ENCODE measurements around the gene OR4K2.
"Not testable (repeated sequence)": the region's sequence is repeated elsewhere in the genome, so short reads cannot be mapped to it uniquely, and the experiment has no call there.

Gene OR4K2, protein sequence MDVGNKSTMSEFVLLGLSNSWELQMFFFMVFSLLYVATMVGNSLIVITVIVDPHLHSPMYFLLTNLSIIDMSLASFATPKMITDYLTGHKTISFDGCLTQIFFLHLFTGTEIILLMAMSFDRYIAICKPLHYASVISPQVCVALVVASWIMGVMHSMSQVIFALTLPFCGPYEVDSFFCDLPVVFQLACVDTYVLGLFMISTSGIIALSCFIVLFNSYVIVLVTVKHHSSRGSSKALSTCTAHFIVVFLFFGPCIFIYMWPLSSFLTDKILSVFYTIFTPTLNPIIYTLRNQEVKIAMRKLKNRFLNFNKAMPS

DNA sequence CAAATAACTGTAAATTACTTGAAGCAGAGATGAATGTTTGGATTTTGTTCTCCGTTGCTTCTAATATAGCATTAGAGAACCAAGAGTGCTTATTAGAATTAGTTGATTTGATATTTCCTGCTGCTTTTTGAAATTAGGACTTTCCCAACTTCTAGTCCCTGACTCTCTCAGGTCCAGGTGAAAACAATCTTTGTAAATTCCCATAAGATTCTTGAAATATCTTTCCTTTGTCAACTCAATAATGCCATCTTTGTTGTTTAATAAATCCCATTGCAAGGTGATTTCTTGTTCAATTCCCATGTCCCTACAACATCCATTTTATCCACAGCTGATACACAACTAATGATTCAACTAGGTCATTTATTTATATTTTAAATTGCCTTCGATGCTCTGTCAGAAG is at the start of gene OR4K2:
Gene OR4K2, plus strand, starts transcription at position 301 of the 400 bp plus-strand sequence. CDS start 1,126 bp downstream, outside the sequence.
- DNase-seq (ENCODE audit: low read depth in 2 of 2), result no peak

DNA sequence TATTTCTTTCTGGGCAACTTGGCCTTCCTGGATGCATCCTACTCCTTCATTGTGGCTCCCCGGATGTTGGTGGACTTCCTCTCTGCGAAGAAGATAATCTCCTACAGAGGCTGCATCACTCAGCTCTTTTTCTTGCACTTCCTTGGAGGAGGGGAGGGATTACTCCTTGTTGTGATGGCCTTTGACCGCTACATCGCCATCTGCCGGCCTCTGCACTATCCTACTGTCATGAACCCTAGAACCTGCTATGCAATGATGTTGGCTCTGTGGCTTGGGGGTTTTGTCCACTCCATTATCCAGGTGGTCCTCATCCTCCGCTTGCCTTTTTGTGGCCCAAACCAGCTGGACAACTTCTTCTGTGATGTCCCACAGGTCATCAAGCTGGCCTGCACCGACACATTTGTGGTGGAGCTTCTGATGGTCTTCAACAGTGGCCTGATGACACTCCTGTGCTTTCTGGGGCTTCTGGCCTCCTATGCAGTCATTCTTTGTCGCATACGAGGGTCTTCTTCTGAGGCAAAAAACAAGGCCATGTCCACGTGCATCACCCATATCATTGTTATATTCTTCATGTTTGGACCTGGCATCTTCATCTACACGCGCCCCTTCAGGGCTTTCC is 47.2 kb upstream of the OR4K2 start:
- not testable (repeated sequence) for DNase-seq (ENCODE audit: low read depth in 2 of 2)

DNA sequence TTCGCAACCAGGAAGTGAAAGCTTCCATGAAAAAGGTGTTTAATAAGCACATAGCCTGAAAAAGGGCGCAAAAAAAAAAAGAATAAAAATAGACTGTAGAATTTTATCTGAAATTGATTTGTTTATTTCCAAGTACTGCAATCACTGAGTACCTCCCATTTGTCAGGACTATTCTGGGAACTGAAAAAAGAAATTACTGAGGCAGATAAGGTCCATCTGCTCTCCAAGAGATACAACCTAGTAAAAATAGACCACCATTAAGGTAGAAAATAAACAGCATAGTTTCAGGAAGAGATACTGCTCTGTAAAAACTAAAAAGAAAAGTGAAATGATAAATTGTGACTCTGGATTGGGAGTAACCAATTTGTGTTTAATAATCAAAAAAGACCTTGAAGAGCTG is 46.6 kb upstream of the OR4K2 start:
- no peak for DNase-seq (ENCODE audit: low read depth in 2 of 2)

DNA sequence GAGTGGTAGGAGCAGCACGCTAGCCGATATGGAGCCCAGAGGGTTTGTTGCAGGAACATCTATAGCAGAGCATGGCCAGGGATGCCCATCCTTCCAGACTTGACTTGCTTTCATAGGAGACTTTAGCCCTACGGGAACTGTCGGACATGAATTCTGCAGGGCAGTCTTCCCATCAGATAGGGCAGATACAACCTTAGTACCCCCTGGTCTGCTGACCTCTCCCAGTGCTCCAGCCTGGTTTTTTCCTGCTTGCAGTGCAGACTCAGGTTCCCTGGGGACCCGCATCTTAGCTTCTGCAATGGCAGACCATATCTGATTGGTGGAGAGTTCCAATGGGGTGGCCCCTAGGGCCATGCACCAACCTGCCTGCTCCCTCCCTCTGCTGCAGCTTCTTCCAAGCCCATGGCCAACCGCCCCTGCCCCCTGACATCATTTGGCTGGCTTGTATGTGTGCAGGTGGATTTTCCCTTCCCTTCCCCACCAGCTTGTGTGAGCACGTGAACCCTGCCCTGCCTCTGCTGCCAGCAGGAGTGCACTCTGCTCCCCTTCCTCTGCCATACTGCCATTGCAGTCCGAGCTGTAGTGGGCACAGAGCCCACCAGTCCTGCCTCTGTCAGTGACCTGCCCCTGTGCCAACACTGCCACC is 40.6 kb upstream of the OR4K2 start:
- not testable (repeated sequence) for DNase-seq (ENCODE audit: low read depth in 2 of 2)

DNA sequence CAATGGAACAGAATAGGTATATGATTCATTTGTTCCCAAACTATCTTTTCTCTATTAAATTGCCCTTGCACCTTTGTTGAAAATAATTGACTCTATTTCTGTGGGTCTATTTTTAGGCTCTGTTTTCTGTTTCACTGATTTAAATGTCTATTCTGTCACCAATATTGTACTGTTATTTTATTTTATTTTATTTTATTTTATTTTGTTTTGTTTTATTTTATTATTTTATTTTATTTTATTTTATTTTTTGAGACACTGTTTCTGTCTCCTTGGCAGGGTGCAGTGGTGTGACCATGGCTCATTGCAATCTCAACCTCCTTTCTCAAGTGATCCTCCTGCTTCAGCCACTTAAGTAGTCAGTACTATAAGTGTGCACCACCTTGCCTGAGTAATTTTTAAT is 36.5 kb upstream of the OR4K2 start:
- no peak for DNase-seq (ENCODE audit: low read depth in 2 of 2)

DNA sequence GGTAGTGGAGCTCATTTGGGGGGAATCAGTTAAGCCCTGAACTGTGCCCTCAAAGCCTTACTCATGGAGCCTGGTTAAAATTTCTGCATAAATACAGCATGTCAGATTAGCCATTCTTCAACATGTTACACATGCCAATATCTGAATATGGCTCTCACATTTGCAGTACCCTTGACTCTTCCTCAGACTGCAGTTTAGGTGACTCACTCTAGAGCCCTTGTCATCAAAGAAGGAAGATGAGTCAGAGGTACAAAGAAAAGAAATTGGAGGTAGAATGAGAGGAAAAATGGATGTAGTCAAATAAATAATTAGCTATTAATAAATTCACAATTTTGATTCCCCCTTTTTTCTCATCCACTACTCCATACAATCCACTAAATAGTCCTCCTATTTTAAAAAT is 23.6 kb upstream of the OR4K2 start:
- no peak for DNase-seq (ENCODE audit: low read depth in 2 of 2)

DNA sequence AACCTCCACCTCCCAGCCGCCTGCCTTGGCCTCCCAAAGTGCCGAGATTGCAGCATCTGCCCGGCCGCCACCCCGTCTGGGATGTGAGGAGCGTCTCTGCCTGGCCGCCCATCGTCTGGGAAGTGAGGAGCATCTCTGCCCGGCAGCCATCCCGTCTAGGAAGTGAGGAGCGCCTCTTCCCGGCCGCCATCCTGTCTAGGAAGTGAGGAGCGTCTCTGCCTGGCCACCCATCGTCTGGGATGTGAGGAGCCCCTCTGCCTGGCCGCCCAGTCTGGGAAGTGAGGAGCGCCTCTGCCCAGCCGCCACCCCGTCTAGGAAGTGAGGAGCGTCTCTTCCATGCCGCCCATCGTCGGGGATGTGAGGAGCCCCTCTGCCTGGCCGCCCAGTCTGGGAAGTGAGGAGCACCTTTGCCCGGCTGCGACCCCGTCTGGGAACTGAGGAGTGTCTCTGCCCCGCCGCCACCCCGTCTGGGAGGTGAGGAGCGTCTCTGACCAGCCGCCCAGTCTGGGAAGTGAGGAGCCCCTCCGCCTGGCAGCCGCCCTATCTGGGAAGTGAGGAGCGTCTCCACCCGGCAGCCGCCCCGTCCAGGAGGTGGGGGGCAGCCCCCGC is 8.8 kb upstream of the OR4K2 start:
- DNase-seq (ENCODE audit: low read depth in 2 of 2), result not testable (repeated sequence)

DNA sequence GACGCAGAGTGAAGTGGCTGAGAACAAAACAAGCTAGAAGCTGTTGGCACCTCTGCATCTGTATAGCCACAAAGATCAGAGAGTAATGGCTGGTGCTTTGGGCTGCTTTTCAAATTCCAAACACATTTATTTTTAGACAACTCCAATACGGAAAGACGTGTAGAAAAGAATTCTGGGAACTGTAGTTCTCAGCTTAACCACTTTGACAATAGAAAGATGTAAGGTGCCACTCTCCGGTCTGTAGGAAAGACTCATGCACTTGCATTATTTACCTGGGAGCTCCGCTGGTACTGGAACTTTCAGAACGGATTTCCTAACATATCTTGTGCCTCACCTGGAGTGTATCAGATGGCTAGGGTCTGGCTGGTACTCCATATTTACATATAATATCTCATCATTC is 1.8 kb upstream of the OR4K2 start:
- DNase-seq (ENCODE audit: low read depth in 2 of 2), result no peak

DNA sequence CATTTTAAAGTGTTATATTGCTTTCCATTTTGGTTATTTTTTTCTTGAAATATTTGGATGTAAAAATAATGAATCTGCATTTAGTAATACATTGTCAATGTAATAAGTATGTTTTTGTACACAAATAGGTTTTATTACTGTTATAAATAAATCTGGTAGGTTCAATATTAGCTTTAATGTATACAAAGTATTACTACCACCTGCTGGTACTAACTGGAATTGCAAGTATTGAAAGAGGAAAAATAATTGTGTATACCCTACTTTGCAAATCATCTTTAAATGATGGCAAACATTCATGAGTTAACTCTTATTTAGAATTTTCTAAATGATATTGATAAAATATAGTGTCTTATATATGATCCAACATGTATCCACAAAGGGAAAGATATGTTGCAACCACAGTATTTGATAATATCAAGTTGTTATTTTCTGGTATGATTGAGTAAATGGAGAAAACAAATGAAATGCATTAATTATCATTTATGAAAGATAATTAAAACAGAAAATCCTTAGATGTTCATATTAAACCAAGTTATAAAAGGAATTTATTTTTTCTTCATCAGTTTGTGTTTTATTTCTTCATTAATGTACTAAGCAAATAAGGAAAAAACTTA is 3.2 kb downstream of the OR4K2 start:
- no peak for DNase-seq (ENCODE audit: low read depth in 2 of 2)

DNA sequence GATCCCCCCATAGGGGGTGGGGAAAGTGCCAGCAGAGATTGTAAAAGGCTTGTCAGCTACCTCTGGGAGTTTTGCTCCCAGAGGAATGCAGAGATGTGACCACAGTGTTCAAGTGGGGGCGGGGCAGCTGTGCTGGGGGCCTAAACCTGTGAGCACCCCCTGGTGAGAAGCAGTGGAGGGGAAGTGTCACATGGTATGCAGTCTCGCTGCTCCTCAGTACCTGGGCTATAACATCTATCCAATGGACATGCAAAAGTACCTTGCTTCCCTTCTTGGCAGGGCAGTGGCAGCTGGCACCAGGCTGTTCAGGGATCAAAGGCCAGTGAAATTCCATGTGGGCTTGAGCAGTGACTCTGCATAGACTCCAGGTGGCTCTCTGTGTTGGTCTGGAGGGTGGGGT is 20.3 kb downstream of the OR4K2 start:
- no peak for DNase-seq (ENCODE audit: low read depth in 2 of 2)

DNA sequence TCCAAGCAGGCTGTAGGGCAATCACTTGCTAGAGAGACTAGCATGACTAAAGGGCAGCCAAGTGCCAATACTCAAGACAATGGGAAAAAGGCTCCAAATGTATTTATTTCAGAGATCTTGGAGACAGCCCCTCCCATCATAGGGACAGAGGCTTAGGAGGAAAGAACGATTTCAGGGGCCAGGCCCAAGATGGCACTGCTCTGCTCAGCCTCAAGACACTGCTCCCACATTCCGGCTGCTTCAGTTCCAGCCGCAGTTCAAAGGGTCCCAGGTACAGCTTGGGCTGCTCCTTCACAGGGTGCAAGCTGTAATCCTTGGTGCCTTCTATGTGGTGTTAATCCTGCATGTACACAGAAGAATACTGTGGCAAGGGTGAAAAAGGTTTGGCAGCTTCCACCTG is 26.1 kb downstream of the OR4K2 start:
- DNase-seq (ENCODE audit: low read depth in 2 of 2), result no peak

DNA sequence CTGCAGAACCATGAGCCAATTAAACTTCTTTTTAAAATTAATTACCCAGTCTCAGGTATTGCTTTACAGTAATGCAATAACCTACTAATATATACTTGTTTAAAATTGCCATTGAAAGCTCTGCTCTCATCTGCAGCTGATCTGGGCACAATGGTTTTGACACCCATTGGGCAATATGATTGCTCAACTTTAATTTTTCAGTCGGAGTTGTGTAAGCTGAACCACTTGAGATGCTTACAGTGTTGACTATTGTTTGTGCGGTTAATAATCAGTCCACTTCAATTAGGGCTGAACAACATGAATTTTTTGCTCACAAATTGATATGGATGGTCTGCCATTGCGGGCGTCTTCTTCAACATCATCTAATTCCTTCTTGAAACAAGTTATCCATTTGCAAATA is 27.5 kb downstream of the OR4K2 start:
- no peak for DNase-seq (ENCODE audit: low read depth in 2 of 2)

DNA sequence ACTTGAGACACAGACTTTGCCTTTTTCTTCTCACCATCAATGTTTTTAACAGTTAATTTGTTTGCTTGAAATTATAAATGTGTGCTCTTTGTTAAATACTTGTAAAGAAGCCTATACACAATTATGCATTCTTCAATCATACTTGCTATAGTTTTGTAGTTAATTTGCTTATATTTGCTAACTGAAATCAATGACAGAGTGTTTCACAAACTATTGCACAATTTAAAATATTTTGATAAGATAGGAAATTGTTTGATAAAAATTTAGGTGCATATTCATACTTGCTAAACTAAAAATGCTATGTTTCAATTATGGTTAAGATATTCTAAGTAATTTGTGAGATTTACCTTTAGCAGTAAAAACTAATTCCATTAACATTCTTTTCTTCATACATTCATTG is 31.7 kb downstream of the OR4K2 start:
- no peak for DNase-seq (ENCODE audit: low read depth in 2 of 2)

DNA sequence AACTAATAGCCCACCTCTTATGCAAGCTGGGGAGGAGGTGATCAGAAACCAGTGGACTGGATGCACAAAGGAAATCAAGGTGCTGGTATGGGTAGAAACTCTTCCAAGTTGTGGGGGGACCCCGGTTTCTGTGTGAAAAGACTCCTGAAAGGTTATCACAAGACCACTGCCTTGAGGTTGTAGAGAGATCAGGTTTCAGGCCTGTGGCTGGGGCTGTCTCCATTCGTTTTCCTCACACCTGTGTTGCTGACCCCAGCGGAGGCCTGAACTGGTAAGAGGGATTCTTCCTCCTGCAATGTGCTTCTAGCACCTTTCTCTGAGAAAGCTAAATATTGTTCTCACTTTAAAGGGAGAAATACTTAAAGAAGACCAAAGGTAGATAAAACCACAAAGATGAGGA is 36.2 kb downstream of the OR4K2 start:
- no peak for DNase-seq (ENCODE audit: low read depth in 2 of 2)

DNA sequence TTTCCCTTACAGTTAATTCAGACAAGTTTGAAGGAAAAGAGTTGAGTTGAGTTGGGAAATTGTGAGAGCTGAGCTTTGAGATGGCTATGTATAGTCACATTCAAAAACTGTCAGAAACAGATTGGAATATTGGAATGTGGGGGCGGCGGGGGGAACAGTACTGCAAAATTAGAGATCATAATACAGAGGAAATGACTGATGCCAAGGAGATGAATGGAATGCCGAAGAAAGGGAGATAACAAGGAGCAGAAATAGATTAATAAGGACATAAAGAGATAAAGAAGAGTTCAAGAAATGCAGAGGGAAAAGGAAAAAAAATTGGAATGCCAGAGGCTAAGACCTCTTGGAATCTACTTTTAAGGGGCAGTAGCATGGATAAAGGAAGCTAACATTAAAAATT is 42.3 kb downstream of the OR4K2 start:
- DNase-seq (ENCODE audit: low read depth in 2 of 2), result no peak

DNA sequence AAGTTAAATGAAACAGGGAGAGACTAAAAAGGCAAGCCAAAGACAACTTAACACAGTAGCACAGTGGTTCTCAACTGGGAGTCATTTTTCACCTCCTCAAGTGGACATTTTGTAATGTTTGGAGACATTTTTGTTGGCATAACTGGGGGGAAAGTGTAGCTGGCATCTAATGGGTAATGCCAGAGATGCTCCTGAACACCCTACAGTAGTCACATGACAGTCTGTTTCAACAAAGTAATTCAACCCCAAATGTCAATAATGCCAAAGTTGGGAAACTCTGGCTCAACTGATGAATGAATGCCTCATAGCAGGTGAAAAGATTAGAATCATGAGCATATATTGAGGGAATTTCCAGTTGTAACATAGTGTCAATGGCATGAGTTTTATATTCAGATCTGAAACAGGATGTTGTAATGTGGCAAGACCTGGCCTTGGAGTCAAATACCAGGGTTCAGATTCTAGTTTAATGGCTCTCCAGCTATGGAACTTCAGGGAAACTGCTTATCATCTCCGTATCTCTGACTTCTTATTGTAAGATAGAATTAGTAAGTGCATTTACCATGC is 43.1 kb downstream of the OR4K2 start:
- no peak for DNase-seq (ENCODE audit: low read depth in 2 of 2)

DNA sequence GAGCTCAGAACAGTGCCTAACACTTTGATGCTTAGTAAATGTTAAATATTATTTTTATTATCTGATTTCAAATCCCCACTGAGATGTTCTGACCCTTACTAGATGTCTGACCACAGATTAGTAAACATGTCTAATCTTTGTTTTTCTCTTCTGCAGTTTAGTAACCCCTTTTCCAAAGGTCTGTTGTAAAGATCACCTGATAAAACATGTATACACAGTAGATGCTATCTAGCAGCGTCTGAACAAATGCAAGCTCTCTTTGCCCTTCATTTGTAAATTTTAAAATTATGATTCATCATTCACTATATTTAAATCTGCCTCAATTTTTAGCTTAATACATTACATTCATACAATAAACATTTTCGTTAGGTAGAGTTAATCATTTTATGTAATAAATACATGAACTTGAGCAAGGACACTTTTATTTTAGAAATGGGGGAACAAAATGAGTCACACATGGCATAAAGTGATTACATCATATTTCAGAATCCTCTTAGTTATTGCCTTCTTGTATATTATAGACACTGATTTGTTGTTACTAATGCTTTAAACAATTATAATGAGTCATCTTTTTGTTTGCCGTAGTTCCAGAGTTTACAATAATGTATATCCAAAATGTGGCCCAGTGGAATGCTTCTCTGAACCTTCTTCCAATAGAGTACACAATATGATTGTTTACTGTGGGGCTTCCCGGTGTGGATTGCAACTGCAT is 43.8 kb downstream of the OR4K2 start:
- no peak for DNase-seq (ENCODE audit: low read depth in 2 of 2)

DNA sequence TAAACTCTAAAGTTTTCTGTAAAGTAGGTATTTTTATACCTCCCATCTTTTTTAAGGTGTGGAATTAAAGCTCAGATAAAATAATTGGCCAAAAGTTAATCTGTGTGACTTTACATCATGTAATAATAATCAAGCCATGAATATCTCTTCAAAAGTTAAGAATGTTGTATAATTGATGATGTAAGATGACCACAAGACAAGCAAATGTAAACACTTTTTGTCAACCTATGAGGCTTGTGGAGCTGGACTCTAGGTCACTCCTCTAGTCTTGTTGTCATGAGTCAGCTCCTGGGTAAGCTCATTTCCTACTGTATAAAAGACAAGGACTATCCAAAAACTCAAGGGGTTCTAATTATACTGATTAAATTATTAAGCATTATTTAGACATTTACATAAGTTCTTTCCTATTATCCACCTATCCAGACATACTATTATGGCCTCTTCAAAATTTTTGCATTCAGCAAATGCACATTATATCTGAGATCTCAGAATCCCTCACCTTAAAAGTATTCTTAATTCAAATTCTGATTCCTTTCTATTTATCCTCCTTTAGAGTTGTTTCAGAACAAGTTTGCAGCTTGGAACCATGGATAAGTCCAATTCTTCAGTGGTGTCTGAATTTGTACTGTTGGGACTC is 45.2 kb downstream of the OR4K2 start, which contains the start of gene OR4K5:
Gene OR4K5, plus strand, starts transcription at position 587 of the 637 bp plus-strand sequence. Its CDS starts 0 bp downstream, at position 587.
- no peak for DNase-seq (ENCODE audit: low read depth in 2 of 2)

DNA sequence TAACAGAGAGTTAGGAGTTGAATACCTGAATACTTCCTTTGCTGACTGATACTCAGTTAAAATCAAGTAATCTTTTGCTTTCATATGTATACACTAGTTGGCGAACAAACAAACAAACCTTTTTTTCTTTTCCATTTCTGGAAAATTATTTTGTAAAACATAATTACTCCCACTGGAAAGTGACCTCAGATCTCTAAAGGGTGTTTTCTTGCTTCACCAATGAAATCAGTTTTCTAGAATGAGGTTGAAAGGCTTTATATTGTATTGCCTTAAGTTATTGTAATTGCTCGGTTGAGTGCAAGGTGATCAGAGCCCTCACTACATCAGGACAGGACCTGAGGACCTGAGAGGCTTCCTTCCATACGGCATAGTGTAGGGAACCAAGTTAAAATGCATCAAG is 55.7 kb downstream of the OR4K2 start, which contains the start of gene OR4K1:
Gene OR4K1, plus strand, starts transcription at position 301 of the 400 bp plus-strand sequence. CDS start 4,750 bp downstream, outside the sequence.
- DNase-seq (ENCODE audit: low read depth in 2 of 2), result no peak
